Measurements from ENCODE around the gene CTNNBL1. TPM values are rescaled to one million over a fixed set of nuclear protein-coding genes. Genes with fewer than 3 reads are reported as not detected.

CTNNBL1 gene
- total and polyA plus RNA-seq, 2 experiments from 2014 or later, result 25.3 to 53.7 TPM

DNA sequence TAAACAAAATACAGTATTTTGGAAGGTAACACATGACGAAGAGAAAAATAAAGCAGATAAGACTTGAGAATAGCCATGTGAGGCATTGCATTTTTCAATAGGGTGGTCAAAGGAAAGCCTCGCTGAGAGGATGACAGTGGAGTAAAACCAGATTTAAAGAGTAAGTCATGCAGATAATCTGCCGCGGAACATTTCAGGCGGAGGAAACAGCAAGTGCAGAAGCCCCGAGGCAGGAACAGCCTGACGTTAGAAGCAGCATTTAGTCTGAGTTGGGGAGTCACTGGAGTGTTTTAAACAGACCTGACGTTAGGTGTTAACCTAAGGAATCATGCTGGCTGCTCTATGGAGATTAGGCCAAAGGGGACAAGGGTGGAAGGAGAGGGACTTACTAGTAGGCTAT lies 144.1 kb downstream of the CTNNBL1 start:
- in situ Hi-C loops (cut with MboI), result no loop called here
- WGBS, 2 experiments (ENCODE audit: low coverage in 1 of 2, low lambda C conversion rate in 2 of 2, missing lambda C conversion rate in 2 of 2), result 85 to 89% methylated on average over 8 of the region's 8 CpGs

DNA sequence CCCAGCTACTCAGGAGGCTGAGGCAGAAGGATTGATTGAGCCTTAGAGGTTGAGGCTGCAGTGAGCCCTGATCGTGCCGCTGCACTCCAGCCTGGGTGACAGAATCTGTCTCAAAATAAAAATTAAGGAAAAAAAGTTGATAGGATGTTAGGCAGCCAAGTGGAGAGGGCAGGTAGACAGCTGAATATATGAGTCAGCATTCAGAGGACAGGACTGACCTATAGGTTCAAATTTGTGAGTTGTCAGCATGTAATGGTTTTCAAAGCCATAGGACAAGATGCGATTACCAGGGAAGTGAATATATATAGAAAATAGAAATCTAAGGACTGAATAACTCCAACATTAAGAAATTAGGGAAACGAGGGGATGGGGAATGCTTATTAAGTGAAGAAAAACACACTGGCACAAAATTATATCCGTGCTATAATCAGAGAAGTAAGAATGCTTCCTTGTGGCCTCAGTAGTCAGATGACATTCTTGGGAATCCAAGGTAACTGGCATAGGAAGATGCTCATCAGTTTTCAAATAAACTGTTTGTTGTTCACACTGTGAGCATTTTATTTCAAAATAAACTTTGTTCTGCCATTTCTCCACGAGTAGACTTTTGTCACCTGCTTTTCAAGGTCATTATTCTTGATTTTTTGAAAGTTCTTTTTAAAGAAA lies 145.1 kb downstream of the CTNNBL1 start:
- H3F3A ChIP-seq (ENCODE audit: insufficient read depth), result no peaks in the 10 kb centered on the region
- no peak overlapping the region for H3K27ac ChIP-seq
- H3K4me1 ChIP-seq (ENCODE audit: insufficient read depth), result no peaks in the 10 kb centered on the region
- DNase-seq, result no peak
- no peak for TF ChIP-seq EZH2 (IDR thresholded peaks at IDR 0.05; ENCODE audit: insufficient read depth, poor library complexity, severe bottlenecking)
- no peak for TF ChIP-seq EZH2phosphoT487 (IDR thresholded peaks at IDR 0.05; ENCODE audit: insufficient read depth, low read depth)
- H3K9me2 ChIP-seq (ENCODE audit: insufficient read depth), result no peaks in the 10 kb centered on the region
- H3K4me3 ChIP-seq, result no peak overlapping the region
- no peaks in the 10 kb centered on the region for H3K9me3 ChIP-seq (ENCODE audit: low read depth)
- 0 out of 2 replicates have a peak, but pooled peaks cover 5% of the 10 kb centered on the region for H3K36me3 ChIP-seq (ENCODE audit: low read depth)
- H3K79me2 ChIP-seq (ENCODE audit: insufficient read depth), result no peaks in the 10 kb centered on the region
- no peak overlapping the region for H3K9ac ChIP-seq
- in situ Hi-C loops (cut with MboI), result no loop called here
- no peak overlapping the region for H2AFZ ChIP-seq
- no peak overlapping the region for H3K4me2 ChIP-seq (ENCODE audit: unreplicated experiment)
- 89% methylated on average over 6 of the region's 6 CpGs for WGBS, 2 experiments (ENCODE audit: low coverage in 1 of 2, low lambda C conversion rate in 2 of 2, missing lambda C conversion rate in 2 of 2)
- H4K20me1 ChIP-seq (ENCODE audit: insufficient read depth), result no peaks in the 10 kb centered on the region
- H3K27me3 ChIP-seq (replicated peaks; ENCODE audit: insufficient read depth), result no peaks in the 10 kb centered on the region

More for the DNA sequence above, 144.1 kb downstream of the CTNNBL1 start:
- Histone ChIP-seq H3K9ac (no peak overlapping the region), H3K4me1 (ENCODE audit: insufficient read depth) (no peaks in the 10 kb centered on the region), H3K9me2 (ENCODE audit: insufficient read depth) (no peaks in the 10 kb centered on the region), H3K9me3 (ENCODE audit: low read depth) (no peaks in the 10 kb centered on the region), H3F3A (ENCODE audit: insufficient read depth) (no peaks in the 10 kb centered on the region), H3K79me2 (ENCODE audit: insufficient read depth) (no peaks in the 10 kb centered on the region; the same call in 1 of the 2 replicates), H3K27ac (no peak overlapping the region), H4K20me1 (ENCODE audit: insufficient read depth) (no peaks in the 10 kb centered on the region), H3K4me2 (ENCODE audit: unreplicated experiment) (no peak overlapping the region), H2AFZ (no peak overlapping the region), H3K36me3 (ENCODE audit: low read depth) (0 out of 2 replicates have a peak, but pooled peaks cover 5% of the 10 kb centered on the region), H3K4me3 (no peak overlapping the region), H3K27me3 (replicated peaks; ENCODE audit: insufficient read depth) (no peaks in the 10 kb centered on the region)
- TF ChIP-seq EZH2 (IDR thresholded peaks at IDR 0.05; ENCODE audit: insufficient read depth, poor library complexity, severe bottlenecking), result no peak
- TF ChIP-seq EZH2phosphoT487 (IDR thresholded peaks at IDR 0.05; ENCODE audit: insufficient read depth, low read depth), result no peak
- DNase-seq, result no peak

DNA sequence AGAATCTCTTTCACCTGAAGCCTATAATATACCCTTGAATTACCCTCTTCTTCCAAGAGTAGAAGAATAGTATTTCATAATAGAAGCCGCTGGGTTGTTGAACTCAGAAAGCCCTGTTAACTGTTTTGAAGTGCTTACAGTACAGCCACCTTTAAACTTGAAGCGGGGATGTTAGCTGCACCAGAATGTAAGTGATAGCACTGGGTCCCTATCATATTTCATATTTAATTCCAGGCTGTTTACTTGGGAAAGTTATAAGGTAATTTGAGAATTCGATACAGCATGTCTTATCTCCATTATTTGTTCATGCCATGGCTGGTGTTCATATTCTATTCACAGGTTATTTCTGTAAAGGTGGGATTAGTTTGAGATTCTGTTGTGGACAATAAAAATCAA lies 145.6 kb downstream of the CTNNBL1 start:
- H4K20me1 ChIP-seq (ENCODE audit: insufficient read depth), result no peaks in the 10 kb centered on the region
- WGBS, 2 experiments (ENCODE audit: low coverage in 1 of 2, low lambda C conversion rate in 2 of 2, missing lambda C conversion rate in 2 of 2), result 95 to 98% methylated on average over 3 of the region's 3 CpGs
- no peaks in the 10 kb centered on the region for H3K79me2 ChIP-seq (ENCODE audit: insufficient read depth)
- H3K4me3 ChIP-seq, result no peak overlapping the region
- H3K36me3 ChIP-seq (ENCODE audit: low read depth), result 0 out of 2 replicates have a peak, but pooled peaks cover 5% of the 10 kb centered on the region
- no peaks in the 10 kb centered on the region for H3F3A ChIP-seq (ENCODE audit: insufficient read depth)
- H3K27me3 ChIP-seq (replicated peaks; ENCODE audit: insufficient read depth), result no peaks in the 10 kb centered on the region
- no peaks in the 10 kb centered on the region for H3K4me1 ChIP-seq (ENCODE audit: insufficient read depth)
- no peak overlapping the region for H3K27ac ChIP-seq
- TF ChIP-seq EZH2phosphoT487 (IDR thresholded peaks at IDR 0.05; ENCODE audit: insufficient read depth, low read depth), result no peak
- no peak for TF ChIP-seq EZH2 (IDR thresholded peaks at IDR 0.05; ENCODE audit: insufficient read depth, poor library complexity, severe bottlenecking)
- DNase-seq, result no peak
- no peak overlapping the region for H3K9ac ChIP-seq
- in situ Hi-C loops (cut with MboI), result no loop called here
- H3K9me3 ChIP-seq (ENCODE audit: low read depth), result no peaks in the 10 kb centered on the region
- H3K9me2 ChIP-seq (ENCODE audit: insufficient read depth), result no peaks in the 10 kb centered on the region
- H2AFZ ChIP-seq, result no peak overlapping the region
- no peak overlapping the region for H3K4me2 ChIP-seq (ENCODE audit: unreplicated experiment)

DNA sequence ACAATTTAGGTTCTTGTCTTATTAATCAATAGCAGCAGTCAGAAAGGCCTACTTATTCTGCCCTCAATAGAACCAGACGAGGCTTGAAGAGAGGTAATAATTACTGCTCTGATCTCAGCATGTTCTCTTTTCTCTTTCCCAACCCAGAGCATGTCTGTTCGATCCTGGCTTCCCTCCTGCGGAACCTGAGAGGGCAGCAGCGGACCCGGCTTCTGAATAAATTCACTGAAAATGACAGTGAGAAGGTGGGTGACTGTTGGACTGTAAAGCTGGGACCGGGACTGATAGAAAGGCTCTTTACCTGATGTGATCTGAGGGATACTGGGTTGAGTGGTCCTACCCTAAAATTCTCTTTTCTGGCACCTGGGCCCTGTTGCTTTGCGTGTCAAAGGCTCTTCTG lies 146.1 kb downstream of the CTNNBL1 start:
- no peak overlapping the region for H3K9ac ChIP-seq
- H3F3A ChIP-seq (ENCODE audit: insufficient read depth), result no peaks in the 10 kb centered on the region
- 91 to 95% methylated on average over 7 of the region's 7 CpGs for WGBS, 2 experiments (ENCODE audit: low coverage in 1 of 2, low lambda C conversion rate in 2 of 2, missing lambda C conversion rate in 2 of 2)
- 0 out of 2 replicates have a peak, but pooled peaks cover 5% of the 10 kb centered on the region for H3K36me3 ChIP-seq (ENCODE audit: low read depth)
- H3K9me2 ChIP-seq (ENCODE audit: insufficient read depth), result no peaks in the 10 kb centered on the region
- no peak overlapping the region for H3K27ac ChIP-seq
- no peaks in the 10 kb centered on the region for H4K20me1 ChIP-seq (ENCODE audit: insufficient read depth)
- DNase-seq, result no peak
- H3K4me2 ChIP-seq (ENCODE audit: unreplicated experiment), result no peak overlapping the region
- TF ChIP-seq EZH2 (IDR thresholded peaks at IDR 0.05; ENCODE audit: insufficient read depth, poor library complexity, severe bottlenecking) (no peak), EZH2phosphoT487 (IDR thresholded peaks at IDR 0.05; ENCODE audit: insufficient read depth, low read depth) (no peak)
- no peaks in the 10 kb centered on the region for H3K27me3 ChIP-seq (replicated peaks; ENCODE audit: insufficient read depth)
- H3K4me3 ChIP-seq, result no peak overlapping the region
- no peaks in the 10 kb centered on the region for H3K9me3 ChIP-seq (ENCODE audit: low read depth)
- H2AFZ ChIP-seq, result no peak overlapping the region
- no peaks in the 10 kb centered on the region for H3K79me2 ChIP-seq (ENCODE audit: insufficient read depth)
- in situ Hi-C loops (cut with MboI), result no loop called here
- no peaks in the 10 kb centered on the region for H3K4me1 ChIP-seq (ENCODE audit: insufficient read depth)

Data from GM23248 (cell line).